LNCaP clone FGC (cell line): Measurements from ENCODE around the gene HOXA7.

Source experiments
- DNase-seq: peaks from one replicate; pipeline ENCODE4 v3.0.0-alpha.2; 2011; ENCODE audit warnings: low read depth
- H3K4me3 ChIP-seq: 2 replicates; pipeline ENCODE4 v1.5.1; 2011; ENCODE audit warnings: mild to moderate bottlenecking, low read depth, low read length, control low read depth
- TF ChIP-seq, protein P1 (sequence below): IDR thresholded peaks from 2 replicates; pipeline ENCODE4 v1.5.1; 2012; ENCODE audit warnings: mild to moderate bottlenecking; ENCODE audit not compliant: control insufficient read depth, insufficient read depth; ENCODE audit errors: extremely low read depth

HOXA7 gene

GRCh38 chr7:27198138-27198841, 41.8 kb upstream of the HOXA7 start:
- H3K4me3 ChIP-seq = no peak overlapping the region
- TF ChIP-seq, protein P1, sequence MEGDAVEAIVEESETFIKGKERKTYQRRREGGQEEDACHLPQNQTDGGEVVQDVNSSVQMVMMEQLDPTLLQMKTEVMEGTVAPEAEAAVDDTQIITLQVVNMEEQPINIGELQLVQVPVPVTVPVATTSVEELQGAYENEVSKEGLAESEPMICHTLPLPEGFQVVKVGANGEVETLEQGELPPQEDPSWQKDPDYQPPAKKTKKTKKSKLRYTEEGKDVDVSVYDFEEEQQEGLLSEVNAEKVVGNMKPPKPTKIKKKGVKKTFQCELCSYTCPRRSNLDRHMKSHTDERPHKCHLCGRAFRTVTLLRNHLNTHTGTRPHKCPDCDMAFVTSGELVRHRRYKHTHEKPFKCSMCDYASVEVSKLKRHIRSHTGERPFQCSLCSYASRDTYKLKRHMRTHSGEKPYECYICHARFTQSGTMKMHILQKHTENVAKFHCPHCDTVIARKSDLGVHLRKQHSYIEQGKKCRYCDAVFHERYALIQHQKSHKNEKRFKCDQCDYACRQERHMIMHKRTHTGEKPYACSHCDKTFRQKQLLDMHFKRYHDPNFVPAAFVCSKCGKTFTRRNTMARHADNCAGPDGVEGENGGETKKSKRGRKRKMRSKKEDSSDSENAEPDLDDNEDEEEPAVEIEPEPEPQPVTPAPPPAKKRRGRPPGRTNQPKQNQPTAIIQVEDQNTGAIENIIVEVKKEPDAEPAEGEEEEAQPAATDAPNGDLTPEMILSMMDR = no peak
- no peak for DNase-seq

GRCh38 chr7:27197137-27198042, 40.9 kb upstream of the HOXA7 start:
- TF ChIP-seq, protein P1 = no peak
- no peak for DNase-seq
- no peak overlapping the region for H3K4me3 ChIP-seq

- no peak overlapping the region for H3K4me3 ChIP-seq
- TF ChIP-seq, protein P1 = peak; percentile 91
- DNase-seq = peak; percentile 34
Observed at GRCh38 chr7:27196287-27196767, 39.9 kb upstream of the HOXA7 start.

- H3K4me3 ChIP-seq = no peak overlapping the region
- DNase-seq = no peak
- TF ChIP-seq, protein P1 = no peak
Observed at GRCh38 chr7:27194686-27195379, 38.4 kb upstream of the HOXA7 start.

DNA sequence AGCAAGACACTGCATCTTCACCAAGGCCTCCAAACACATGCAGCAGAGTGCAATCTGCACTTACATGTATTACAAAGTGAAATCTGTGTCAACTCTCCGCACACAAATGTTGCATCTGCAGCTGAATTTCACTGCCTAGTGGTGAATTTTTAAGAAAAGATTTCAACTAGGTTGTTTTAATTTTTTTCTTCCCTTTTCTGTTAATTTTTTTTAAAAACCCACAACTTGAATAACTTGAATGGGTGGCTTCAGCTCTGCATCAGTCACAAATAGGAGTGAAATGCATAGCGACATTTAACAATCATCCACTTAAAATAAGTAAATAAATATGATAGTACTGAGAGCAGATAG, 37.5 kb upstream of the HOXA7 start:
- H3K4me3 ChIP-seq = no peak overlapping the region

GRCh38 chr7:27193335-27194001, 37.0 kb upstream of the HOXA7 start:
- TF ChIP-seq, protein P1 = no peak
- H3K4me3 ChIP-seq = no peak overlapping the region
- no peak for DNase-seq

More for the DNA sequence above, 37.5 kb upstream of the HOXA7 start:
- TF ChIP-seq, protein P1 = no peak
- DNase-seq = no peak
